Activated T-cell treated with anti-CD3 and anti-CD28 coated beads, Interleukin-2, amount 50 U/mL, for 72 hours (primary cell): ENCODE measurements around the gene GPR15LG. TPM values are rescaled to one million over a fixed set of nuclear protein-coding genes. Genes with fewer than 3 reads are reported as not detected.

Experiments used
- ATAC-seq, 2 donors: fragments of 150-1000 bp; cut with Tn5 transposase; replicated peaks in 1 of 2; 2 replicates each; pipeline ENCODE4 v1.10.0; 2021; ENCODE audit warnings: moderate library complexity in 2 of 2, mild to moderate bottlenecking in 1 of 2
- DNase-seq, 2 donors: peaks; one replicate each; pipeline ENCODE4 v3.0.0; 2021 to 2022; ENCODE audit warnings: mixed read lengths in 1 of 2
- H3K27ac Mint-ChIP-seq: one replicate; pipeline ENCODE4 v1.8.0; 2022; ENCODE audit warnings: mild to moderate bottlenecking, moderate library complexity, mixed read lengths
- H3K27me3 Mint-ChIP-seq: one replicate; pipeline ENCODE4 v1.8.0; 2022; ENCODE audit warnings: low read depth, mixed read lengths
- H3K36me3 Mint-ChIP-seq, 2 donors: one replicate each; pipeline ENCODE4 v1.8.0; 2022; ENCODE audit warnings: mixed read lengths in 2 of 2, mild to moderate bottlenecking in 1 of 2; ENCODE audit not compliant: insufficient read depth in 2 of 2
- H3K4me1 Mint-ChIP-seq: one replicate; pipeline ENCODE4 v1.8.0; 2022; ENCODE audit warnings: low read depth, mixed read lengths
- H3K4me3 Mint-ChIP-seq, 2 donors: one replicate each; pipeline ENCODE4 v1.8.0; 2022; ENCODE audit warnings: mild to moderate bottlenecking in 2 of 2, mixed read lengths in 2 of 2, moderate library complexity in 2 of 2
- H3K9me3 Mint-ChIP-seq, 2 donors: one replicate each; pipeline ENCODE4 v1.8.0; 2022; ENCODE audit warnings: mixed read lengths in 2 of 2
- total RNA-seq, 2 donors: library from RNA; stranded (reverse); gene quantifications; one replicate each; pipeline ENCODE4 v1.2.3, GENCODE V29; 2022

GPR15LG gene
- total RNA-seq, 2 donors from 2014 or later, result not detected

DNA sequence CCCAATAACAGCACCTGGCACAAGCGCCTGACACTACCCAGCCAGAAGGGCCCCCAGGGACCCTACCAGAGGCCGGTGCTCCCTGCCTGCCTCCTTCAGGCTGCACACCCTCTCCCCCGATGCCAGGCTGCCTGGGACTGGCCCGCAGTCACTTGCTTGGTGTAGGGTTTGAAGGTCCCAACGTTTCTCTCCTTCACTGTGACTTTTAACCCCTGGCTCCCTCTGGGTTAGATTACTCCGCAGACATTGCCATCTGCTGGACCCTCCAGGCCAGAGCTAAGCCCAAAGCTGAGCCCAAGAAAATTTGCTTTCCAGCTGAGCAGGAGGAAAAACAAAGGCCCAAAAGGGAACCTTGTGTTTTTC lies 27.6 kb downstream of the GPR15LG start:
- no peaks in the 10 kb centered on the region for H3K4me1 Mint-ChIP-seq
- H3K27me3 Mint-ChIP-seq, result peaks cover 10% of the 10 kb centered on the region
- H3K36me3 Mint-ChIP-seq, result no peaks in the 10 kb centered on the region
- DNase-seq (no peak), ATAC-seq (no peak)
- no peaks in the 10 kb centered on the region for H3K9me3 Mint-ChIP-seq
- H3K4me3 Mint-ChIP-seq, result no peak overlapping the region
- H3K27ac Mint-ChIP-seq, result no peak overlapping the region

GRCh38 chr10:84201682-84202081 lies 28.1 kb downstream of the GPR15LG start:
- H3K4me1 Mint-ChIP-seq, result no peaks in the 10 kb centered on the region
- no peak for DNase-seq
- no peak overlapping the region for H3K27ac Mint-ChIP-seq
- ATAC-seq, result no peak
- peaks cover 9% of the 10 kb centered on the region for H3K27me3 Mint-ChIP-seq
- no peaks in the 10 kb centered on the region for H3K9me3 Mint-ChIP-seq
- no peak overlapping the region for H3K4me3 Mint-ChIP-seq
- no peaks in the 10 kb centered on the region for H3K36me3 Mint-ChIP-seq

GRCh38 chr10:84202349-84202748 lies 28.7 kb downstream of the GPR15LG start:
- Mint-ChIP-seq H3K27me3 (peaks cover 9% of the 10 kb centered on the region), H3K9me3 (no peaks in the 10 kb centered on the region), H3K4me3 (no peak overlapping the region), H3K27ac (no peak overlapping the region), H3K4me1 (no peaks in the 10 kb centered on the region), H3K36me3 (no peaks in the 10 kb centered on the region)
- DNase-seq, result no peak
- no peak for ATAC-seq

- Mint-ChIP-seq H3K4me3 (no peak overlapping the region), H3K27ac (no peak overlapping the region), H3K27me3 (peaks cover 9% of the 10 kb centered on the region), H3K36me3 (no peaks in the 10 kb centered on the region), H3K9me3 (no peaks in the 10 kb centered on the region), H3K4me1 (no peaks in the 10 kb centered on the region)
- DNase-seq (no peak), ATAC-seq (peak in 1 of 2 donors; percentile 37)
Observed at GRCh38 chr10:84204122-84204521, 30.5 kb downstream of the GPR15LG start.

DNA sequence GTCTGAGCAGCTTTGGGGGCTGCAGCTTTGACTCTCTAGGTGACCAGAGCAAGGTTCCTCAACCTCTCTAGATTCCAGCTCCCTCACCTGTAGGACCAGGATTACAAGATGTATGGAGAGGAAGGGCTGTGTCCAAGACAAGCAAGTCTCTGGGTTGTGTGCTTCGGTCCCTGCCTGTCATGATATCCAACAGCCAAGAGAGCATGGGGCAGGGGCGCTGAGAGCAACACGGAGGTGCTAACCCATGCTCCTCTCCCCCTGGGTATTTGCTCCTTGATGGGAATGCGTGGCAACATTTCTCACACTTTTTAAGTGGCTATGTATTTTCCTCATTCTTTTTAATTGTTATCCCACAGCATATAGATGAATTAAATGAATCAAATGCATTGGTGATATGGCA lies 31.0 kb downstream of the GPR15LG start:
- H3K36me3 Mint-ChIP-seq, result no peaks in the 10 kb centered on the region
- H3K4me3 Mint-ChIP-seq, result no peak overlapping the region
- no peaks in the 10 kb centered on the region for H3K9me3 Mint-ChIP-seq
- no peaks in the 10 kb centered on the region for H3K4me1 Mint-ChIP-seq
- H3K27me3 Mint-ChIP-seq, result peaks cover 9% of the 10 kb centered on the region
- H3K27ac Mint-ChIP-seq, result no peak overlapping the region
- DNase-seq (no peak), ATAC-seq (no peak)

GRCh38 chr10:84205049-84205852 lies 31.6 kb downstream of the GPR15LG start:
- Mint-ChIP-seq H3K4me3 (no peak overlapping the region), H3K4me1 (no peaks in the 10 kb centered on the region), H3K9me3 (no peaks in the 10 kb centered on the region), H3K27ac (no peak overlapping the region), H3K27me3 (peaks cover 9% of the 10 kb centered on the region), H3K36me3 (no peaks in the 10 kb centered on the region)
- DNase-seq, result peak; percentile 66 to 74
- peak; percentile 76 to 83 for ATAC-seq

- no peaks in the 10 kb centered on the region for H3K36me3 Mint-ChIP-seq
Observed at GRCh38 chr10:84205853-84206525, 32.4 kb downstream of the GPR15LG start.

GRCh38 chr10:84208023-84208422 lies 34.4 kb downstream of the GPR15LG start:
- H3K36me3 Mint-ChIP-seq, result no peaks in the 10 kb centered on the region
- H3K27ac Mint-ChIP-seq, result no peak overlapping the region
- peaks cover 9% of the 10 kb centered on the region for H3K27me3 Mint-ChIP-seq
- no peak for ATAC-seq
- H3K9me3 Mint-ChIP-seq, result no peaks in the 10 kb centered on the region
- DNase-seq, result no peak
- H3K4me3 Mint-ChIP-seq, result no peak overlapping the region
- H3K4me1 Mint-ChIP-seq, result no peaks in the 10 kb centered on the region

More at GRCh38 chr10:84205853-84206525, 32.4 kb downstream of the GPR15LG start:
- H3K4me3 Mint-ChIP-seq, result no peak overlapping the region
- H3K4me1 Mint-ChIP-seq, result no peaks in the 10 kb centered on the region
- H3K27ac Mint-ChIP-seq, result no peak overlapping the region
- no peaks in the 10 kb centered on the region for H3K9me3 Mint-ChIP-seq
- ATAC-seq (no peak), DNase-seq (no peak)
- peaks cover 9% of the 10 kb centered on the region for H3K27me3 Mint-ChIP-seq

DNA sequence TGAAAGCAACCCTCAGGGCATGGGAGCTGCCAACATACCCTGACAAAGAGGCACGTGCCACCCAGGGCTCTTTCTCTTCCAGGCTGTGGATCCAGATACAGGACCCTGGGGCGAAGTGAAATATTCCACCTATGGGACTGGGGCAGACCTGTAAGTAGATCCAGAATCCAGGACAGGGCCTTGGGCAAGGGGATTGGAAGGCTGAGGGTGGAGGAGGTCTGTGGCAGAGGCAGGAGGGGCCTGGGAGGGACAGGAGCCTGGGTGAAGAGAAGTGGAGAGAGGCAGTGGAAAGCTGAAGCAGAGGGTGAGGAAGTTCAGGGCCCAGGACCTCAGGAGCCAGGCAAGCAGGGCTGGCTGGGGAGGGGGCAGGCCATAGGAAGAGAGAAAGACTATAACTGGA lies 38.0 kb downstream of the GPR15LG start:
- ATAC-seq (no peak), DNase-seq (no peak)
- Mint-ChIP-seq H3K36me3 (no peaks in the 10 kb centered on the region), H3K9me3 (no peaks in the 10 kb centered on the region), H3K4me1 (no peaks in the 10 kb centered on the region), H3K4me3 (no peak overlapping the region), H3K27ac (no peak overlapping the region), H3K27me3 (peaks cover 7% of the 10 kb centered on the region)

DNA sequence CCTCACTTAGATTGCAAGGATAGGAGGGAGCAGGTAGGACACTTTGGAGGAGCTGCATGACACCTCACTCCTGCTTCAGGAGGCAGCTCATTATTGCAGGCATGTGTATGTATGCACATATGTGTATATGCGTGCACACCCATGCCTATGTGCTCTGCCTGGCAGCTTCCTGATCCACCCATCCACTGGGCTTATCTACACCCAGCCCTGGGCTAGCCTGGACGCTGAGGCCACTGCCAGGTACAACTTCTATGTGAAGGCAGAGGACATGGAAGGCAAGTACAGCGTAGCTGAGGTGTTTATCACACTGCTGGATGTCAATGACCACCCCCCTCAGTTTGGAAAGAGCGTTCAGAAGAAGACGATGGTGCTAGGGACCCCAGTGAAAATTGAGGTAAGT lies 38.4 kb downstream of the GPR15LG start:
- Mint-ChIP-seq H3K27me3 (peaks cover 3% of the 10 kb centered on the region), H3K27ac (no peak overlapping the region), H3K4me3 (no peak overlapping the region), H3K36me3 (no peaks in the 10 kb centered on the region), H3K4me1 (no peaks in the 10 kb centered on the region), H3K9me3 (no peaks in the 10 kb centered on the region)
- no peak for DNase-seq
- ATAC-seq, result no peak

DNA sequence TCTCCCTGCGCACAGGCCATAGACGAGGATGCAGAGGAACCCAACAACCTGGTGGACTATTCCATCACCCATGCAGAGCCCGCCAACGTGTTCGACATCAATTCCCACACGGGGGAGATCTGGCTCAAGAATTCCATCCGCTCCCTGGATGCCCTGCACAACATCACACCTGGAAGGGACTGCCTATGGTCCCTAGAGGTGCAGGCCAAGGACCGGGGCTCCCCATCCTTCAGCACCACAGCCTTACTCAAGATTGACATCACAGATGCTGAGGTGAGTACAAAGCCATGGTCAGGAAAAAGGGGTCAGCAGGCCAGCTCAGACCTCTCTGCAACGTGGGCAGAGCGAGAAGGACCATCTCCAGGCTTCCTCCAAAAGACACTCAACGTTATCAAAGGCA lies 39.5 kb downstream of the GPR15LG start:
- Mint-ChIP-seq H3K27ac (no peak overlapping the region), H3K4me3 (no peak overlapping the region), H3K9me3 (no peaks in the 10 kb centered on the region), H3K27me3 (no peaks in the 10 kb centered on the region), H3K36me3 (no peaks in the 10 kb centered on the region), H3K4me1 (no peaks in the 10 kb centered on the region)
- DNase-seq (no peak), ATAC-seq (no peak)

DNA sequence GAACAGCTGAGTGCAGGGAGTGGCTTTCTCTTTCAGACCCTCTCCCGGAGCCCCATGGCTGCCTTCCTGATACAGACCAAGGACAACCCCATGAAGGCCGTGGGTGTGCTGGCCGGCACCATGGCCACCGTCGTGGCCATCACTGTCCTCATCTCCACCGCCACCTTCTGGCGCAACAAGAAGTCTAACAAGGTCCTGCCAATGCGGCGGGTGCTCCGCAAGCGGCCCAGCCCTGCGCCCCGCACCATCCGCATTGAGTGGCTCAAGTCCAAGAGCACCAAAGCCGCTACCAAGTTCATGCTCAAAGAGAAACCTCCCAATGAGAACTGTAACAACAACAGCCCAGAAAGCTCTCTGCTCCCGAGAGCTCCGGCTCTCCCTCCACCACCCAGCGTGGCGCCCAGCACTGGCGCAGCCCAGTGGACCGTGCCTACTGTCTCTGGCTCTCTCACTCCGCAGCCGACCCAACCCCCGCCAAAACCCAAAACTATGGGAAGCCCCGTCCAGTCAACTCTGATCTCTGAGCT lies 40.5 kb downstream of the GPR15LG start:
- Mint-ChIP-seq H3K4me3 (peak overlapping the region; percentile 19 to 65), H3K9me3 (peaks cover 0 to under 1% of the 10 kb centered on the region in 2 donors), H3K27ac (no peak overlapping the region), H3K4me1 (no peaks in the 10 kb centered on the region), H3K27me3 (no peaks in the 10 kb centered on the region), H3K36me3 (peaks cover 0 to under 1% of the 10 kb centered on the region in 2 donors)
- ATAC-seq, result peak; percentile 22 to 40
- no peak for DNase-seq

DNA sequence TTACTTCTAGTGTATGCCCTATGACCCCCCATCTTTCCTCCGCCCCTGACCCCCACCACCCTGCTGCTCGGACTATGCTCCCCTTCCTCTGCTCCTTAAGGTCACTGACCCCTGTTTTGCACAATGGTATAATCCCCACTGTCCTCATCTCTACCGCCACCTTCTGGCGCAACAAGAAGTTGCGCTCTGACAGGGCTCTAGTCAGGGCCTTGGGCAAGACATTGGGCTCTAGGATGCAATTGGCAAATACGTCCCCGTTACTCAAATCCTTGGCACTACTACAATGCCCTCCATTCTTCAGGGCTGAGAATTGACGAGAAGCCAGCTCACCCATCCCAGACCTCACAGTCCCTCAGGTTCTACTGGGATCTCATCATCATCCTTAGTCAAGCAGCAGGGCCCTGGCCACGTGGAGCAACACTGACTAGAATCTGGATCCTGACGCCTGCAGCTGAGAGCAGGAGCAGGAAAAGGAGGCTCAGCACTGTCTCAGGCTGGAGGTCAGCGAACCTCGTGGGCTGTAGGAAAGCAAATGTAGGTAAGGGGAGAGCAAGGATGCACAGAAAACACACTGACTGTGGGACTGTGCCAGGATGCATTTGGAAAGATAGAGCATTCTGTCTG lies 41.1 kb downstream of the GPR15LG start:
- H3K9me3 Mint-ChIP-seq, result peaks cover 4 to 6% of the 10 kb centered on the region in 2 donors

More for the DNA sequence above, 41.1 kb downstream of the GPR15LG start:
- peak; percentile 66 to 82 for ATAC-seq
- Mint-ChIP-seq H3K36me3 (peaks cover 3 to 4% of the 10 kb centered on the region in 2 donors), H3K27me3 (no peaks in the 10 kb centered on the region), H3K4me3 (peak overlapping the region; percentile 19 to 65), H3K27ac (no peak overlapping the region), H3K4me1 (no peaks in the 10 kb centered on the region)
- peak; percentile 39 to 60 for DNase-seq
